Activated T-helper 1 cell treated with anti-CD3 and anti-CD28 coated beads, Interleukin-2, amount 50 U/mL, for 16 hours (primary cell): ENCODE measurements around the gene BBS9.

ENCODE experiments used
- DNase-seq, 2 donors: peaks; one replicate each; pipeline ENCODE4 v3.0.0-alpha.2; 2020; ENCODE audit warnings: low read depth in 1 of 2, low spot score in 1 of 2

Gene BBS9

GRCh38 chr7:33536398-33537103 is 407.2 kb downstream of the BBS9 start:
- DNase-seq: no peak

- no peak for DNase-seq
Measured at GRCh38 chr7:33537104-33537477, 407.7 kb downstream of the BBS9 start.

GRCh38 chr7:33539198-33539597 is 409.8 kb downstream of the BBS9 start:
- no peak for DNase-seq

GRCh38 chr7:33539659-33540400 is 410.5 kb downstream of the BBS9 start:
- DNase-seq: no peak

- no peak for DNase-seq
Measured at GRCh38 chr7:33547880-33548279, 418.5 kb downstream of the BBS9 start.

- DNase-seq: no peak
Measured at GRCh38 chr7:33550363-33550762, 421.0 kb downstream of the BBS9 start.

- DNase-seq: no peak
Measured at GRCh38 chr7:33550979-33551378, 421.6 kb downstream of the BBS9 start.

GRCh38 chr7:33554046-33554445 is 424.7 kb downstream of the BBS9 start:
- DNase-seq: no peak

GRCh38 chr7:33554576-33554975 is 425.2 kb downstream of the BBS9 start:
- DNase-seq: no peak

GRCh38 chr7:33556472-33556871 is 427.1 kb downstream of the BBS9 start:
- DNase-seq: no peak

- no peak for DNase-seq
Measured at GRCh38 chr7:33558549-33559323, 429.4 kb downstream of the BBS9 start.

- DNase-seq: no peak
Measured at GRCh38 chr7:33559324-33559710, 430.0 kb downstream of the BBS9 start.

- no peak for DNase-seq
Measured at GRCh38 chr7:33562996-33563395, 433.6 kb downstream of the BBS9 start.

GRCh38 chr7:33563651-33564050 is 434.3 kb downstream of the BBS9 start:
- no peak for DNase-seq

GRCh38 chr7:33578166-33578565 is 448.8 kb downstream of the BBS9 start:
- no peak for DNase-seq

- no peak for DNase-seq
Measured at GRCh38 chr7:33578881-33579672, 449.7 kb downstream of the BBS9 start.

- DNase-seq: no peak
Measured at GRCh38 chr7:33579673-33579960, 450.3 kb downstream of the BBS9 start.

GRCh38 chr7:33581236-33581635 is 451.9 kb downstream of the BBS9 start:
- no peak for DNase-seq

- DNase-seq: no peak
Measured at GRCh38 chr7:33582104-33582503, 452.7 kb downstream of the BBS9 start.

- no peak for DNase-seq
Measured at GRCh38 chr7:33582533-33582932, 453.2 kb downstream of the BBS9 start.

- DNase-seq: no peak
Measured at GRCh38 chr7:33589911-33590310, 460.5 kb downstream of the BBS9 start.
